GM10266 (cell line): ENCODE measurements around the gene ZNF280C.

Experiments
- DNase-seq: peaks from one replicate; pipeline ENCODE4 v3.0.0; 2012; ENCODE audit errors: extremely low spot score
- TF ChIP-seq, protein P1 (sequence below): IDR thresholded peaks from 2 replicates; pipeline ENCODE4 v1.5.1; 2012; ENCODE audit warnings: mild to moderate bottlenecking, low read depth; ENCODE audit not compliant: control insufficient read depth, insufficient read depth; ENCODE audit errors: missing control alignments

The ZNF280C gene

DNA sequence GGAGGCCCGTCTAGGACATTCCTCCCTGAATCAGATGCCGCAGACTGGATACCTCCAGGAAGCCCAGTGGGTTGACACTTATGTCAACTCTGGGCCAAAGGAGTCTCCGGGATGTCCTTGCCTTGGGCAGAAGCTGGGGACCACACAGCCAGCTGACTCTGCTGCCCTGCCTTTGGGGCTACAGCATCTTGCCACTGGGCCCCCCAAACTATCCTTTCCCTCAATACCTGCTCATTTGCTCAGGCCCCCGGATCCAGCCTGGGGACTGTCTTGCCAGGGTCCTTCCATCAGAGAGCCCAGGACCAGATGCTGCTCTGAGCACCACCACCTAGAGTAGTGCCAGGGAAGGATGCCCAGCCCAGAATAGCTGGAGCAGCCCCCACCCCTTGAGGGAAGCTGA is 77.9 kb downstream of the ZNF280C start:
- TF ChIP-seq, protein P1, sequence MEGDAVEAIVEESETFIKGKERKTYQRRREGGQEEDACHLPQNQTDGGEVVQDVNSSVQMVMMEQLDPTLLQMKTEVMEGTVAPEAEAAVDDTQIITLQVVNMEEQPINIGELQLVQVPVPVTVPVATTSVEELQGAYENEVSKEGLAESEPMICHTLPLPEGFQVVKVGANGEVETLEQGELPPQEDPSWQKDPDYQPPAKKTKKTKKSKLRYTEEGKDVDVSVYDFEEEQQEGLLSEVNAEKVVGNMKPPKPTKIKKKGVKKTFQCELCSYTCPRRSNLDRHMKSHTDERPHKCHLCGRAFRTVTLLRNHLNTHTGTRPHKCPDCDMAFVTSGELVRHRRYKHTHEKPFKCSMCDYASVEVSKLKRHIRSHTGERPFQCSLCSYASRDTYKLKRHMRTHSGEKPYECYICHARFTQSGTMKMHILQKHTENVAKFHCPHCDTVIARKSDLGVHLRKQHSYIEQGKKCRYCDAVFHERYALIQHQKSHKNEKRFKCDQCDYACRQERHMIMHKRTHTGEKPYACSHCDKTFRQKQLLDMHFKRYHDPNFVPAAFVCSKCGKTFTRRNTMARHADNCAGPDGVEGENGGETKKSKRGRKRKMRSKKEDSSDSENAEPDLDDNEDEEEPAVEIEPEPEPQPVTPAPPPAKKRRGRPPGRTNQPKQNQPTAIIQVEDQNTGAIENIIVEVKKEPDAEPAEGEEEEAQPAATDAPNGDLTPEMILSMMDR: no peak
- no peak for DNase-seq

- TF ChIP-seq, protein P1: no peak
- DNase-seq: no peak
These were observed 82.0 kb downstream of the ZNF280C start for GRCh38 chrX:130186651-130187050.

- DNase-seq: no peak
- TF ChIP-seq, protein P1: no peak
These were observed 83.8 kb downstream of the ZNF280C start for GRCh38 chrX:130184857-130185256.

DNA sequence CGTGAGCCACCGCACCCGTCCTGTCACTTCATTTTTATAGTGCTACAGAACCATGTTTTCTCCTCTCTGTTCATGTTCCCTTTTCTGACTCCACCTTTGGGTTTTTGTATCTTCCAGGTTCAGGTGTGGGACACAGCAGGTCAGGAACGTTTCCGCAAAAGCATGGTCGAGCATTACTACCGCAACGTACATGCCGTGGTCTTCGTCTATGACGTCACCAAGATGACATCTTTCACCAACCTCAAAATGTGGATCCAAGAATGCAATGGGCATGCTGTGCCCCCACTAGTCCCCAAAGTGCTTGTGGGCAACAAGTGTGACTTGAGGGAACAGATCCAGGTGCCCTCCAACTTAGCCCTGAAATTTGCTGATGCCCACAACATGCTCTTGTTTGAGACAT is 84.5 kb downstream of the ZNF280C start:
- TF ChIP-seq, protein P1: no peak
- DNase-seq: no peak

DNA sequence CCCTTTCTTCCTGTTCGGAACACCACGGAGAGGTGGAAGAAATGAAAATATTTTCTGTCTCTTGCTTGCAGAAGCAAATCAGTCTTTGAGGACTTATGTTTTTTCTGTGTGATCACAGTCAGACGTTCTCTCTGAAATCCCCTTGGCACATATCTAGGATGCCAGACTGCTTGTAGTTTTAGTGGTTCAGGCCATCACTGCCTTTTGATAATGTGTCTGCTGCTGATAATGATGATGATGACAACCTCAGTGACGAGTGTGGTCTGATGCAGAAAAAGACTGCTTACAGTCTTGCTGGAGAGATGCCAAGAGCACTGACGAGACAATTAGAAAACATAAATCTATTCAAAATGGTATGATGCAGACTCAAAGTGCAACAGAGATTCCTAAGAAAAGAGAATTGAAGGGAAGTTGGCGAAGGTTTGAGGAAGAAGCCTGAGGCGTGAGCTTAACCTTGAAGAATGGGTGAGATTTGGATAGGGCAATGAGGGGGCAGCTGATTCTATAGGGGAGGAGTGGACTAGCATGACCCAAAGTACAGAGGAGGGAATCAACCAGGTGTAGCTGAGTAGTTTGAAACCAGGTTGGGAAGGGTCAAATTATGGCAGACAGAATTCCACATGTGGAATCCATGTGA is 89.0 kb downstream of the ZNF280C start:
- TF ChIP-seq, protein P1: no peak
- DNase-seq: no peak

GRCh38 chrX:130179170-130179569 is 89.5 kb downstream of the ZNF280C start:
- no peak for DNase-seq
- TF ChIP-seq, protein P1: no peak

GRCh38 chrX:130176942-130177341 is 91.8 kb downstream of the ZNF280C start:
- TF ChIP-seq, protein P1: no peak
- no peak for DNase-seq
